Endothelial cell (in vitro differentiated cells): ENCODE measurements around the gene NUP160. TPM values are rescaled to one million over a fixed set of nuclear protein-coding genes. Genes with fewer than 3 reads are reported as not detected.
"Not testable (repeated sequence)": the region's sequence is repeated elsewhere in the genome, so short reads cannot be mapped to it uniquely, and the experiment has no call there.

ENCODE experiments used
- DNase-seq: peaks from one replicate; pipeline ENCODE4 v3.0.0; 2021; ENCODE audit warnings: low spot score
- H3K27ac Mint-ChIP-seq: one replicate; pipeline ENCODE4 v1.8.0; 2021; ENCODE audit warnings: mixed read lengths, inconsistent platforms; ENCODE audit not compliant: unreplicated experiment
- H3K27me3 Mint-ChIP-seq: one replicate; pipeline ENCODE4 v1.8.0; 2021; ENCODE audit warnings: mild to moderate bottlenecking, moderate library complexity, mixed read lengths, inconsistent platforms; ENCODE audit not compliant: unreplicated experiment
- H3K36me3 Mint-ChIP-seq: one replicate; pipeline ENCODE4 v1.8.0; 2021; ENCODE audit warnings: mild to moderate bottlenecking, low read depth, mixed read lengths, inconsistent platforms; ENCODE audit not compliant: unreplicated experiment
- H3K4me1 Mint-ChIP-seq: one replicate; pipeline ENCODE4 v1.8.0; 2021; ENCODE audit warnings: mild to moderate bottlenecking, mixed read lengths, inconsistent platforms; ENCODE audit not compliant: unreplicated experiment
- H3K4me3 Mint-ChIP-seq: one replicate; pipeline ENCODE4 v1.8.0; 2021; ENCODE audit warnings: mild to moderate bottlenecking, mixed read lengths, inconsistent platforms; ENCODE audit not compliant: unreplicated experiment
- H3K9me3 Mint-ChIP-seq: one replicate; pipeline ENCODE4 v1.8.0; 2021; ENCODE audit warnings: mixed read lengths, inconsistent platforms; ENCODE audit not compliant: unreplicated experiment
- total RNA-seq: library from RNA; stranded (reverse); fragmentation: NEBNext Ultra II Directional; extraction: Animal tissue kit (Norgen Biotek cat#: 25700); gene quantifications from one replicate; pipeline ENCODE4 v1.2.1, GENCODE V29; 2021; ENCODE audit not compliant: unreplicated experiment
- TF ChIP-seq, protein P1 (sequence below): fragments of 200-600 bp; sonication (generic); IDR thresholded peaks from one replicate; pipeline ENCODE4 v1.5.0; 2021; ENCODE audit warnings: antibody characterized with exemption; ENCODE audit not compliant: unreplicated experiment

Gene NUP160
- total RNA-seq, 1 donor from 2014 or later, result 30.2 TPM

DNA sequence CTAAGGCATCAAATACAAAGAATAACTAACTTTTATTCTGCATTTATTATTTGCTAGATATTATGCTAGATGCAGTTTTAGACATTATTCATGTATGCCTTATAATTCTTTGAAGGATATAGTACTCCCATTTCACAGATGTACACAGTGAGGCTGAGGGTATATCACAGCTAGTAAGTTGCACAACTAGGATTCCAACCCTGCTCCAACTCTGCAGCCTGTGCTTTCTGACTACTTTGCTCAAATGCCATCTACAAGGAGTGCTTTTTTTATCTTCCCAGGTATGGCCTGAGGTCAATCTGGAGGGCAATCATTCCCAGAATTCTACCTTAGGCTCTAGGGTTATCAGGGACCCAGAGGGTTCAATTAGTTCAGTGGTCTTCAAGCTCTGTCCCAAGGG lies 28.4 kb downstream of the NUP160 start:
- no peak for DNase-seq
- H3K4me3 Mint-ChIP-seq, result no peak overlapping the region
- peaks cover 18% of the 10 kb centered on the region for H3K36me3 Mint-ChIP-seq
- peaks cover 4% of the 10 kb centered on the region for H3K27me3 Mint-ChIP-seq
- H3K27ac Mint-ChIP-seq, result peak overlapping the region; percentile 36
- TF ChIP-seq, protein P1, sequence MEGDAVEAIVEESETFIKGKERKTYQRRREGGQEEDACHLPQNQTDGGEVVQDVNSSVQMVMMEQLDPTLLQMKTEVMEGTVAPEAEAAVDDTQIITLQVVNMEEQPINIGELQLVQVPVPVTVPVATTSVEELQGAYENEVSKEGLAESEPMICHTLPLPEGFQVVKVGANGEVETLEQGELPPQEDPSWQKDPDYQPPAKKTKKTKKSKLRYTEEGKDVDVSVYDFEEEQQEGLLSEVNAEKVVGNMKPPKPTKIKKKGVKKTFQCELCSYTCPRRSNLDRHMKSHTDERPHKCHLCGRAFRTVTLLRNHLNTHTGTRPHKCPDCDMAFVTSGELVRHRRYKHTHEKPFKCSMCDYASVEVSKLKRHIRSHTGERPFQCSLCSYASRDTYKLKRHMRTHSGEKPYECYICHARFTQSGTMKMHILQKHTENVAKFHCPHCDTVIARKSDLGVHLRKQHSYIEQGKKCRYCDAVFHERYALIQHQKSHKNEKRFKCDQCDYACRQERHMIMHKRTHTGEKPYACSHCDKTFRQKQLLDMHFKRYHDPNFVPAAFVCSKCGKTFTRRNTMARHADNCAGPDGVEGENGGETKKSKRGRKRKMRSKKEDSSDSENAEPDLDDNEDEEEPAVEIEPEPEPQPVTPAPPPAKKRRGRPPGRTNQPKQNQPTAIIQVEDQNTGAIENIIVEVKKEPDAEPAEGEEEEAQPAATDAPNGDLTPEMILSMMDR, result no peak
- H3K4me1 Mint-ChIP-seq, result no peaks in the 10 kb centered on the region
- H3K9me3 Mint-ChIP-seq, result no peaks in the 10 kb centered on the region

DNA sequence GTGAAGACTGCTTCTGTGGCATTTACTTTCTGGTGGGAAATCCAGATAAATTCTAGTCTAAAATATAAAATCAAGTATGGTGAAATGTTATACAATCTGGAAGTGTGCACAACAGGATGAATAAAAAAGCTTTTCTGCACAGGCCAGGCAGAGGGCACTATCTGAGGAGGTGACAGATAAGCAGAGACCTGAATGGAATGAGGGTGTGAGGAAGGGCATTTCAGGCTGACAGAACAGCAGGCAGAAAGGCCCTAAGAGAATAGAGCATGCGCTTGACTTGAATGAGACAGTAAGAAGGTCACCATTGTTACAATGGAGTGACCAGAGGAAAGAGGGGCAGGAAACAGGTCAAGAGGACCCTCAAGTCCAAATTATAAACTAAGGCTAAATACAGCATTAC lies 47.4 kb downstream of the NUP160 start:
- peaks cover 17% of the 10 kb centered on the region for H3K36me3 Mint-ChIP-seq
- H3K9me3 Mint-ChIP-seq, result no peaks in the 10 kb centered on the region

DNA sequence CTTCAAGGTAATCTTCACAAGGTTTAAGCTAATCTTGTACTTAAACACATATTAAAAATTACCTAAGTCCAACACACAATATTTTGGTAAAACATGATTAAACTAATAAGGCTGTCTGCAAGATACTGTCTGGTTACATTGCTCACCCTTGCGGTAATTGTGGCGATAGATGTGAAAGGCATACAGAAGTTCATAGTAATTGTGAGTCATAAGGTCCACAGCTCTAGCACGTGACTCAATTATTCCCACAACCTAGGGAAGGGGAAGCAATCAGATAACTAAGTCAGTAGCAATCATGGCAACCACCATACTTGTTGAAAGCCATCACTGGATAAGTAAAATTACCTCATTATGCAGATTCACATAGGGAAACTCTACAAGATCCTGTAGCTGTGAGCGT lies 50.5 kb downstream of the NUP160 start:
- H3K36me3 Mint-ChIP-seq, result peaks cover 16% of the 10 kb centered on the region
- no peak overlapping the region for H3K4me3 Mint-ChIP-seq
- peaks cover 2% of the 10 kb centered on the region for H3K4me1 Mint-ChIP-seq
- DNase-seq, result no peak
- TF ChIP-seq, protein P1, result no peak
- H3K27me3 Mint-ChIP-seq, result no peaks in the 10 kb centered on the region
- H3K27ac Mint-ChIP-seq, result no peak overlapping the region
- H3K9me3 Mint-ChIP-seq, result no peaks in the 10 kb centered on the region

More for the DNA sequence above, 47.4 kb downstream of the NUP160 start:
- TF ChIP-seq, protein P1, result no peak
- no peak for DNase-seq
- H3K27me3 Mint-ChIP-seq, result no peaks in the 10 kb centered on the region
- H3K4me3 Mint-ChIP-seq, result no peak overlapping the region
- no peak overlapping the region for H3K27ac Mint-ChIP-seq
- peaks cover 2% of the 10 kb centered on the region for H3K4me1 Mint-ChIP-seq

DNA sequence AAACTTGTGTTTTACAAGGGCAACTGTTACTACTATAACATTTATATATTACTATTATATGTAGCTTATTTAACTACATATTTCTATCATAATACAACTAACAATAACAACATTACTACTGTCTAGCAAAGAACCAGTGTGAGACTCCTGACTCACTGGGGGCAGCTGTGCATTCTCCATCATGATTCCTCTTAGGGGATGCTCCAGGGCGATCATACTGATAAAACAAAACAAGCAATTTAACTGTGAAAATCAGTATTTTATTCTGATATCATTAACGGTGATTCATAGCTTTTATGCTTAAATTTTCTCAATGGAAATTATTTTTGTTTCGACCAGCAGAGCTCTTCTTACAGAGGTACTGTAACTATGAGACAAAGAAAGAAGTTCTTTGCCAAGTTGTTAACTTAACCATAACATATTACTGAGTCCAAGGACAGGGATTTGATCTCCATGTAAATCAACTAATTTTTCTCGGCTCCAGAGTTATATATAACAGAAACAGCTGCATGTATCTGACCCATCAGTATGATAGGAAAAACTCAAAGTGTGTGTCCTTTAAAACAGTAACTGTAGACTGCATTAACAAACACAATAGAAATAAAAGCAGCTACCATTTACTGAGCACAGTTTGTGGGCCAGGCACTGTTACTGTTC lies 56.2 kb downstream of the NUP160 start:
- TF ChIP-seq, protein P1, result no peak
- no peak for DNase-seq
- H3K27ac Mint-ChIP-seq, result no peak overlapping the region
- peaks cover 1% of the 10 kb centered on the region for H3K27me3 Mint-ChIP-seq
- no peaks in the 10 kb centered on the region for H3K9me3 Mint-ChIP-seq
- peaks cover 19% of the 10 kb centered on the region for H3K36me3 Mint-ChIP-seq
- H3K4me1 Mint-ChIP-seq, result no peaks in the 10 kb centered on the region
- H3K4me3 Mint-ChIP-seq, result no peak overlapping the region

- not testable (repeated sequence) for H3K27ac Mint-ChIP-seq, H3K9me3 Mint-ChIP-seq, H3K4me3 Mint-ChIP-seq, H3K4me1 Mint-ChIP-seq, DNase-seq, H3K27me3 Mint-ChIP-seq
- peaks cover 24% of the 10 kb centered on the region for H3K36me3 Mint-ChIP-seq
Measured at GRCh38 chr11:47790017-47790416, 58.1 kb downstream of the NUP160 start.
